ENCODE data around the gene OTOG.

- TF ChIP-seq CTCF (IDR thresholded peaks at IDR 0.05) (no peak), POLR2A (IDR thresholded peaks at IDR 0.05) (no peak)
Observed at GRCh38 chr11:17609291-17610084, 62.4 kb downstream of the OTOG start.
